ENCODE data around the gene GLS.

Gene GLS

GRCh38 chr2:190877436-190877835, 3.2 kb upstream of the GLS start:
- no peak for DNase-seq
- Mint-ChIP-seq H3K27ac (no peak overlapping the region), H3K4me1 (peaks cover 11% of the 10 kb centered on the region)

GRCh38 chr2:190879474-190880377, 895 bp upstream of the GLS start:
- peak overlapping the region; percentile 90 for H3K4me3 Mint-ChIP-seq
- DNase-seq: no peak
- no peaks in the 10 kb centered on the region for H3K27me3 Mint-ChIP-seq (ENCODE audit: low read depth, poor library complexity)
- TF ChIP-seq CTCF (IDR thresholded peaks at IDR 0.05): no peak
- H3K36me3 Mint-ChIP-seq (ENCODE audit: low read depth): peaks cover 9% of the 10 kb centered on the region
- H3K27ac Mint-ChIP-seq: no peak overlapping the region
- H3K4me1 Mint-ChIP-seq: peaks cover 34% of the 10 kb centered on the region
- no peaks in the 10 kb centered on the region for H3K9me3 Mint-ChIP-seq

More at GRCh38 chr2:190877436-190877835, 3.2 kb upstream of the GLS start:
- no peak for TF ChIP-seq CTCF (IDR thresholded peaks at IDR 0.05)
- Mint-ChIP-seq H3K9me3 (peaks cover 2% of the 10 kb centered on the region), H3K27me3 (ENCODE audit: low read depth, poor library complexity) (no peaks in the 10 kb centered on the region), H3K36me3 (ENCODE audit: low read depth) (no peaks in the 10 kb centered on the region), H3K4me3 (no peak overlapping the region)

- Mint-ChIP-seq H3K9me3 (no peaks in the 10 kb centered on the region), H3K36me3 (ENCODE audit: low read depth) (peaks cover 17% of the 10 kb centered on the region), H3K4me3 (peak overlapping the region; percentile 96), H3K27ac (no peak overlapping the region), H3K27me3 (ENCODE audit: low read depth, poor library complexity) (no peaks in the 10 kb centered on the region), H3K4me1 (peaks cover 35% of the 10 kb centered on the region)
- DNase-seq: no peak
- TF ChIP-seq CTCF (IDR thresholded peaks at IDR 0.05): no peak
These were observed 520 bp downstream of the GLS start for GRCh38 chr2:190881084-190881597.

- Mint-ChIP-seq H3K27ac (peak overlapping the region; percentile 94), H3K36me3 (ENCODE audit: low read depth) (peaks cover 17% of the 10 kb centered on the region), H3K9me3 (no peaks in the 10 kb centered on the region), H3K4me1 (peaks cover 35% of the 10 kb centered on the region), H3K4me3 (peak overlapping the region; percentile 96), H3K27me3 (ENCODE audit: low read depth, poor library complexity) (no peaks in the 10 kb centered on the region)
- peak; percentile 68 for DNase-seq
- no peak for TF ChIP-seq CTCF (IDR thresholded peaks at IDR 0.05)
These were observed 1.2 kb downstream of the GLS start for GRCh38 chr2:190881598-190882410.

GRCh38 chr2:190882411-190882766, 1.8 kb downstream of the GLS start:
- H3K4me1 Mint-ChIP-seq: peaks cover 35% of the 10 kb centered on the region
- H3K4me3 Mint-ChIP-seq: peak overlapping the region; percentile 96
- TF ChIP-seq CTCF (IDR thresholded peaks at IDR 0.05): no peak
- no peaks in the 10 kb centered on the region for H3K27me3 Mint-ChIP-seq (ENCODE audit: low read depth, poor library complexity)
- no peaks in the 10 kb centered on the region for H3K9me3 Mint-ChIP-seq
- DNase-seq: no peak
- peak overlapping the region; percentile 4 for H3K27ac Mint-ChIP-seq
- H3K36me3 Mint-ChIP-seq (ENCODE audit: low read depth): peaks cover 17% of the 10 kb centered on the region

All from nephron progenitor cell (in vitro differentiated cells).